ENCODE measurements around the gene FGD4.

- TF ChIP-seq CTCF (IDR thresholded peaks at IDR 0.05) (no peak), POLR2AphosphoS5 (IDR thresholded peaks at IDR 0.05) (no peak)
Measured at GRCh38 chr12:32431025-32431424, 31.7 kb downstream of the FGD4 start.

All from prostate gland (tissue), 2 donors.